ENCODE measurements around the gene DEFB112. TPM values are rescaled to one million over a fixed set of nuclear protein-coding genes. Genes with fewer than 3 reads are reported as not detected.

DEFB112 gene
- total RNA-seq, 8 experiments from 2014 or later, result not detected

DNA sequence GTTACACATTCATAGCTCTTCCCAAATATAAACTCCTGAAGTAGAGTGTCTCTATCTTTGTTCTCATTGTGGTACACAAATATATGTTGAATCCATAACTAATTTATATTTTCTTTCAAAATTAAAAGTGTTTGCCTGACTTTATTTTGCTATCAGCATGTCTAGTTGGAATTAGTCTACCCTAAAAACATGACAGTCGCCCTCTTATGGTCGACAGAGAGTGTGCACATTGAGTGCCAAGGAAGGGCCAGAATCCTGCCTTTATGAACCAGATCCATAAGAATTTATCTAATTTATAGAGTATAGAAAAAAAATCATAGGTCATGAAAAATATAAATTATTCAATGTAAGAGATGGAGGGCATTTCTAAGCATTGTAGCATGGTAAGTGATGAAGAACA, 12.3 kb upstream of the DEFB112 start:
- H3K4me3 ChIP-seq, result no peak overlapping the region
- H3K4me1 ChIP-seq (replicated peaks in 1 of 2), result no peaks in the 10 kb centered on the region
- no peak overlapping the region for H3K27ac ChIP-seq
- in situ Hi-C loops (cut with MboI; ENCODE audit: low pct_unique_long_range_greater_than_20kb in 2 of 9, low sequenced_read_pairs in 9 of 9, unreplicated experiment in 9 of 9), result no loop called here
- WGBS, 10 experiments, result 0 to 20% (median 3%) methylated on average over 1 to 2 of the region's 2 CpGs; no CpG with 5 or more reads in 4 of the 10 experiments
- no peak for ATAC-seq (replicated peaks in 6 of 8)

DNA sequence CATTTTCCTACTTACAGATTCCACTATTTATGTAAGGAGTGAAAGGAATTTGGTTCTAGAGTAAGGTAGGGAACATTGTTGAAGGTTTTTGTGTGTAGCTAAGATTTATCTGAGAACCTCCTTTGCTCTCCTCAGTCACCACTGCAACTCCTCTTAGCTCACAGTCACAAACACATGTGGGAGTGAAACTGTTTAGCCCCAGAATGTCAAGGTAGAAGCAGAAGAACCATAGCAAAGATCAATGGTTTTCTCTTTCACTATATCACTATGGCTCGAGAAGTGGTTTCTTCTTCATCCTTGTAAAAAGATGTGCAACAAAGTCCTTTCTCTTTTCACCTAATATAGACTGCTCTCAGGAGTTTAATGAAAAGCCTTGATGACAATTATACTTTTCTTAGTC, 6.5 kb upstream of the DEFB112 start:
- ATAC-seq (replicated peaks in 6 of 8), result no peak
- in situ Hi-C loops (cut with MboI; ENCODE audit: low pct_unique_long_range_greater_than_20kb in 2 of 9, low sequenced_read_pairs in 9 of 9, unreplicated experiment in 9 of 9), result no loop called here
- H3K27ac ChIP-seq, result no peak overlapping the region
- no peak overlapping the region for H3K4me3 ChIP-seq
- H3K4me1 ChIP-seq (replicated peaks in 1 of 2), result no peaks in the 10 kb centered on the region
- 11 to 100% (median 85%) methylated on average over 1 of the region's 1 CpG; no CpG with 5 or more reads in 4 of the 10 experiments for WGBS, 10 experiments

DNA sequence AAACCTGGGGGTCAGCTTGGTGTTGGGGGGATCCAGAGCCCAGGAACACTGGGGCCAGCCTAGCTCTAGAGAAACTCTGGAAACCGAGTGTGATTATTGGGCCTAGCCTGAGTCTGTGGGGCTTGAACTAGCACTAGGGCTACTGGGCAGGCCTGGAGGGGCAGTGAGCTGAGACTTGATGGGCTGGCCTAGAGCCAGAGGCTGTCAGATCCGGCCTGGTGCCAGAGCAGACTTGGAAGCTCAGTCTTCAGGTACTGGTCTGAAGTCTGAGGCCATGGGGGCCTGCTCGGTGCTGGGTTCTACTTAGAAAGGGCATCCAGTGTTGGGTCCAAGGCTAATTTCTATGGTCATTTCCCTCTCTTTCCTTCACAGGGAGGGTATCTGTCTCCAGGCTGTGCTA, 2.7 kb downstream of the DEFB112 start:
- no peak overlapping the region for H3K4me3 ChIP-seq
- no peak for ATAC-seq (replicated peaks in 6 of 8)
- in situ Hi-C loops (cut with MboI; ENCODE audit: low pct_unique_long_range_greater_than_20kb in 2 of 9, low sequenced_read_pairs in 9 of 9, unreplicated experiment in 9 of 9), result loop anchor here in 1 of 9 experiments (25.0 kb wide), 1 partner anchor 410 kb away; the partner anchor contains the start of gene RHAG
- H3K27ac ChIP-seq, result no peak overlapping the region
- H3K4me1 ChIP-seq (replicated peaks in 1 of 2), result no peaks in the 10 kb centered on the region
- WGBS, 10 experiments, result 14 to 100% (median 65%) methylated on average over 1 to 2 of the region's 3 CpGs; no CpG with 5 or more reads in 6 of the 10 experiments

DNA sequence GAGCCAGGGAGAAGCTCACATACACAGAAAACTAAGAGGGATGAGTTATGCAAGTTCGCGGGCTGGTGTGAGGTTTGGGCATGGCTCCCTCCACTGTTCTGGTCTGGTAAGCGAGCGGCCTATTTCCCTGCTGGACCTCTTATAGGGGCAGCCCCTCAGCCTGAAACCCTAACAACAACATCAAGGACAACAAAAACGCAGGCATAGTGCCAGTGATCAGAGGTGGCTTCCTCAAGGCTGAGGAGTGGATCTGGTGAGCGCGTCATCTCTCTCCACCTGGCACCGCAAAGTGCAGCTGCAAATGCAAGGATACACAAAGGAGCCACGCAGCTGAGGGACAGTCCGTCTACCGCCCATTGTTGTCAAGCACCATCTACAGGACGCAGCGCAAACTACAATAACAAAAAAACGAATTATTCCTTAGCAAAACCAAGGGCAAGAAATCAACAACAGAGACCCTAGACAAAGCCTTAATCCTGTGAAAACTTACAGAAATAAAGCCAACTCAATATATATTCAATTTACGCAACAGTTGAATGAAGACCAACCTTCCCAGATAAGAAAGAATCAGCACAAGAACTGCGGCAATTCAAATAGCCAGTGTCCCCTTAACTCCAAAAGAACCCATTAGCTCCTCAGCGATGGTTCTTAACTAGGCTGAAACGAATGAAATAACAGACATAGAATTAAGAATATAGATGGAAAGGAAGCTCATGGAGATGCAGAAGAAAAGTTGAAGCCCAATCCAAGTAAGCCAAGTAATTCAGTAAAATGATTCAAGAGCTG, 18.8 kb downstream of the DEFB112 start:
- WGBS, 10 experiments, result 16 to 92% (median 52%) methylated on average over 3 to 15 of the region's 18 CpGs
- Histone ChIP-seq H3K4me1 (replicated peaks in 1 of 2) (no peaks in the 10 kb centered on the region), H3K4me3 (no peak overlapping the region), H3K27ac (no peak overlapping the region)
- peak in 3 of 8 experiments; percentile 34 to 82 (median 49) for ATAC-seq (replicated peaks in 6 of 8)
- in situ Hi-C loops (cut with MboI; ENCODE audit: low pct_unique_long_range_greater_than_20kb in 2 of 9, low sequenced_read_pairs in 9 of 9, unreplicated experiment in 9 of 9), result loop anchor here in 1 of 9 experiments (25.0 kb wide), 1 partner anchor 394 kb away; the partner anchor contains the start of gene RHAG

DNA sequence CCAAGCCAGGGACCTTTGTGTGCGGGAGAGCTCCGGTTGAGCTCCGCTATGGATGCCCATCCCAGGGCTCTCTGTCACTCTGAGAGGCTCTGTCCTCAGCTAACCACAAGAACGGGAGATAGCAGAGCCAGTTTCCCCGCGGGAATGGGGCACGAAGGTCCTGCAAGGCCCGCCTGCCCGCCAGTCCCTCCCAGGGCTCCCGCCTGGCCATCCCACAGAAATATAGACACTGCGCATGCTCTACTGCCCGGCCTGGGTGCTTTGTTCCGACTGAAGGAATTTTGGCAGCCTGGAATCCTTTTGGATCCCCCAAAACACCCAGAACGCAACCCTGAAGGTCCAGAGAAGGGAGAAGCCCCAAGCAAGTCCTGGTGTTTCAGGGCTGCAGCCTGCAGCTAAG, 19.4 kb downstream of the DEFB112 start:
- WGBS, 10 experiments, result 0 to 100% (median 65%) methylated on average over 1 to 5 of the region's 14 CpGs; no CpG with 5 or more reads in 3 of the 10 experiments
- in situ Hi-C loops (cut with MboI; ENCODE audit: low pct_unique_long_range_greater_than_20kb in 2 of 9, low sequenced_read_pairs in 9 of 9, unreplicated experiment in 9 of 9), result loop anchor here in 1 of 9 experiments (25.0 kb wide), 1 partner anchor 393 kb away; the partner anchor contains the start of gene RHAG
- ATAC-seq (replicated peaks in 6 of 8), result no peak
- H3K4me1 ChIP-seq (replicated peaks in 1 of 2), result no peaks in the 10 kb centered on the region
- H3K27ac ChIP-seq, result no peak overlapping the region
- no peak overlapping the region for H3K4me3 ChIP-seq

DNA sequence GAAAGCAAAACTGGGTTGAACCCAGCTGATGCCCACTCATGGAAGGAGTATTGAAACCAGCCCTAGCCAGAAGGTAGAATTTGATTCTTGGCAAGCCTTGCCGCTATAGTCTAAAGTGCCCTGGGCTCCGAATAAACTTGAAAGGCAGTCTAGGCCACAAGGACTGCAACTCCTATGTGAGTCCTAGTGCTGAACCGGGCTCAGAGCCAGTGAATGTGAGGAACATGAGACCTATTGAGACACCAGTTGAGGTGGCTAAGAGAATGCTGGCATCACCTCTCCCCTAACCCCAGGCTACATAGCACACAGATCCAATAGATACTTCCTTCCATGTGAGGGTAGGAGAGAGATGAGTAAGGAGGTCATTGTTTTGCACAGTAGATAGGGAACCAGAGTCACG, 24.5 kb downstream of the DEFB112 start:
- peak in 1 of 8 experiments; percentile 30 for ATAC-seq (replicated peaks in 6 of 8)
- 0 to 86% (median 60%) methylated on average over 1 to 3 of the region's 4 CpGs; no CpG with 5 or more reads in 3 of the 10 experiments for WGBS, 10 experiments
- Histone ChIP-seq H3K4me3 (no peak overlapping the region), H3K27ac (no peak overlapping the region), H3K4me1 (replicated peaks in 1 of 2) (no peaks in the 10 kb centered on the region)
- in situ Hi-C loops (cut with MboI; ENCODE audit: low pct_unique_long_range_greater_than_20kb in 2 of 9, low sequenced_read_pairs in 9 of 9, unreplicated experiment in 9 of 9), result loop anchor here in 1 of 9 experiments (25.0 kb wide), 1 partner anchor 388 kb away; the partner anchor contains the start of gene RHAG

DNA sequence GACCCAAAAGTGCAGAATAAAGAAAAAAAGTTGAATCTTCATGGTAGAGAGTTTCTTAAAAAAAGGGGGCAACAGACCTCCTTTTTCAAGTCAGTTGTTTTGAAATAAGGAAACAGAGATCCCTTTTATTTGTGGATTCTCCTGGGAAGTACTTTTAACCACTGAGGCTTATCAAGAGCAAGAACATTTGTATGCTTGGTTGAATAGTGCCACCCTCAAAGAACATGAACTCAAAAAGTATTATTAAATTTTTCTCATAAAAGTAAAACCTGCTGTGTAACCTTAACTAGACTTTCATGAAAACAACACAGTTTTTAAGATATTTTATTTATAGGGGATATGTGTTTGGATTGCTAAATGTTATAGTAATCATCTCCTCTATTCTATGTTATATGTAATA, 27.8 kb downstream of the DEFB112 start, which contains the start of gene DEFB110:
Gene DEFB110 (minus strand): TSS at position 101 of the 400 bp plus-strand sequence. CDS start 59 bp downstream, at position 42.
- Histone ChIP-seq H3K4me1 (replicated peaks in 1 of 2) (no peaks in the 10 kb centered on the region), H3K4me3 (no peak within 1 kb of the TSS), H3K27ac (no peak within 1 kb of the TSS)
- in situ Hi-C loops (cut with MboI; ENCODE audit: low pct_unique_long_range_greater_than_20kb in 2 of 9, low sequenced_read_pairs in 9 of 9, unreplicated experiment in 9 of 9), result no loop called here
- ATAC-seq (replicated peaks in 6 of 8), result no peak

DNA sequence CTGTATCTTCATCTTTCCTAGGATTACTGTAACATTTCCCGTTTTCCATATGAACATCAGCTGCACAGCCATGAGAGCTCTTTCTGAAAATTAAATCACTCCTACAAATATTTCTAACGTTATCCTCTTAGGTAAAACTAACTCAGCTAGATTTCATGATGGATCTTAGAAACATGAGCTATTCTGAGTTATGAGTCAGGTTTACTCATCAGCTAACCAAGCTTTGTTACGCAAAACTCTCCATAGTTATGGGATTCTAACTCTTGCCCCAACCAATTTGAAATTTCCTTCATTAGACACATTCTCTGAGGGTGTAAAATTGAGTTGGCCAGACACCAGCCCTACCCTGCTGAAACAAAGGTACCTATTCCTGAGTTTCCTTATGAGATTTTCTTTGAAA, 41.9 kb downstream of the DEFB112 start:
- Histone ChIP-seq H3K4me3 (no peak overlapping the region), H3K4me1 (replicated peaks in 1 of 2) (no peaks in the 10 kb centered on the region), H3K27ac (no peak overlapping the region)
- in situ Hi-C loops (cut with MboI; ENCODE audit: low pct_unique_long_range_greater_than_20kb in 2 of 9, low sequenced_read_pairs in 9 of 9, unreplicated experiment in 9 of 9), result no loop called here
- ATAC-seq (replicated peaks in 6 of 8), result no peak
- WGBS, 10 experiments, result 0 to 94% (median 61%) methylated on average over 2 to 3 of the region's 3 CpGs; no CpG with 5 or more reads in 1 of the 10 experiments

DNA sequence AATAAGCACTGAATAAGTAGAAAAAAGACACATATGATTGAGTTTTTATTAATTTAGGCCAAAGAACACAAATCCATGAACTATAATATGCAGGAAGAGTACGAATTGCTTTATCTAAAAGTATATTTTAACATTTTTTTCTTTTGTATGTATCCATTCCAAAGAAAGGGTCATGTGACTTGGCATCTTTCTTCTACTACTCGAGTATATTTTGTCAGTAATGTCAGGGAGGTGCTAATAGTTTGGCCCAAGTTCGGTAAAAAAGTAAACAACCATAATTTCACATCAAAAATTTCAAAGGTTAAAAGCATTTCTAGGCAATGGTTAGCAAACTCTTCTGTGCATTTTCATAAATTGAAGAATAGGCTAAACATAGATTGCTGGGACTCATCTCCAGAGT, 46.6 kb downstream of the DEFB112 start:
- no peak for ATAC-seq (replicated peaks in 6 of 8)
- Histone ChIP-seq H3K4me1 (replicated peaks in 1 of 2) (no peaks in the 10 kb centered on the region), H3K27ac (no peak overlapping the region), H3K4me3 (no peak overlapping the region)
- in situ Hi-C loops (cut with MboI; ENCODE audit: low pct_unique_long_range_greater_than_20kb in 2 of 9, low sequenced_read_pairs in 9 of 9, unreplicated experiment in 9 of 9), result no loop called here
- 0 to 92% (median 65%) methylated on average over 2 to 3 of the region's 3 CpGs; no CpG with 5 or more reads in 1 of the 10 experiments for WGBS, 10 experiments

DNA sequence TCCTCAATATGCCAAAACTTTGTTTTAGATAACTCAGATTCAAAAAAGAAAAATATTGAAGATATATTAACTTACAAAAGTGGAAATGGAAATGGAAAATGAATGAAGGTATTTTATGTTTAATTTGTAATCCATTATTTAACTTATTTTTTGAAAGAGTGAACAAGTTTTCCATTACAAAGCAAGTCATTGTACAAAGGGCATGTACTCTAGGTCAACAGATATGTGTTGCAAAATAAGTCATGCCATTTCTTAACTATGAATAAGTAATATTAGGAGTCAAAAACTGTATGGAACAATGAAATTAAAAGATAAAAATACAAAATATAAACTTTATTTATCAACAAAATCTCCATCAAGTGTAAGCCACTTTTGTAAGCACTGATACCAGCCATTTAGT, 54.5 kb downstream of the DEFB112 start:
- Histone ChIP-seq H3K4me3 (no peak overlapping the region), H3K4me1 (replicated peaks in 1 of 2) (no peaks in the 10 kb centered on the region), H3K27ac (no peak overlapping the region)
- no peak for ATAC-seq (replicated peaks in 6 of 8)
- in situ Hi-C loops (cut with MboI; ENCODE audit: low pct_unique_long_range_greater_than_20kb in 2 of 9, low sequenced_read_pairs in 9 of 9, unreplicated experiment in 9 of 9), result no loop called here

Other genes starting within 250 kb of the DEFB112 start
- gene CRISP1, start 183.4 kb downstream of the DEFB112 start, total RNA-seq, result under 1 TPM in 3 of 8 experiments, not detected in 5; 0.15 to 0.43 (median 0.24) TPM
- not detected for gene DEFB114, start 85.8 kb downstream of the DEFB112 start, total RNA-seq
- not detected for gene DEFB113, start 80.3 kb downstream of the DEFB112 start, total RNA-seq
- gene DEFB110, start 27.9 kb downstream of the DEFB112 start, total RNA-seq, result not detected

Data from motor neuron (in vitro differentiated cells).